ENCODE measurements around the gene RMDN2. TPM values are rescaled to one million over a fixed set of nuclear protein-coding genes. Genes with fewer than 3 reads are reported as not detected.
A peak's percentile ranks its signal among the peaks of the same experiment; 100 is the strongest.

Gene RMDN2
- total and polyA plus RNA-seq, 10 of the 15 experiments (the other 5 are each of a cell fraction or from before 2014, with no cell fraction given): 2.6 to 12.4 (median 9.2) TPM

DNA sequence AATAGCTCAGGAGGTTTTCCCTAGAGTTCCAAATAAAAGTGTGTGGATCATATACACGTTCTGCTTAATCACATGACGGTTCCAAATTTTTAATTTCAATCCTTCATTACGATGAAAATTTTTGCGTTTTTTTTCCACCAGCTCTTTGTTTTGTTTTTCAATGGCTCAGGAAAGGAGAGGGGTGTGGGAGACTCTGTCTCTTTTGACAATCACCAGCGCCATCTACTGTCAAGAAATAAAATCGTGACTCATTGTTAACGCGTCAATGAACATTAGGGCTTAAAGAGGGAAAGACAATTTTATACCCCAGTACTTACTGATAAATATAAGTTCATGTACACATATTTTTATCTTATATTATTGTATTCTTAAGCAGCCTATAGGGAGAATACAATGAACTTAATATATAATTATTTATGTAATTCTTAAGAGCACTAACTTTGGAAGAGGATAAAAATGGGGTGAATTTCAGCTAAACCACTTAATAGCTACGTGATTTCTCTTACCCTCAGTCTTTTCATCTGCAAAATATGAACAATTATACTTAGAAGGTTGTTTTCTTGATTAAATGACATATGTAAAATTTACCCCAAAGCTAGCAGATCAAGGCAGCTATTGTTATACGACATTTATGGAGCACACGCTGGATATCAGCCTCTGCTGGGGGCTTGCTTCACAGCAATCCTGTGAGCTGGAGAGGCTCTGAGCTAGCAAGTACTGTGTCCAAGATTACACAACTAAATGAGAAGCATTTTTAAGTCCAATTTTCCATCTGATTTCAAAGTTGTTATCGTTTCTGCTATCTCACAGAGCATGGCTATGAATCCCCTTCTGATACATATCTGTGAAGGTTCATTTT is 47.4 kb upstream of the RMDN2 start (continued):
- TF ChIP-seq, protein P1, sequence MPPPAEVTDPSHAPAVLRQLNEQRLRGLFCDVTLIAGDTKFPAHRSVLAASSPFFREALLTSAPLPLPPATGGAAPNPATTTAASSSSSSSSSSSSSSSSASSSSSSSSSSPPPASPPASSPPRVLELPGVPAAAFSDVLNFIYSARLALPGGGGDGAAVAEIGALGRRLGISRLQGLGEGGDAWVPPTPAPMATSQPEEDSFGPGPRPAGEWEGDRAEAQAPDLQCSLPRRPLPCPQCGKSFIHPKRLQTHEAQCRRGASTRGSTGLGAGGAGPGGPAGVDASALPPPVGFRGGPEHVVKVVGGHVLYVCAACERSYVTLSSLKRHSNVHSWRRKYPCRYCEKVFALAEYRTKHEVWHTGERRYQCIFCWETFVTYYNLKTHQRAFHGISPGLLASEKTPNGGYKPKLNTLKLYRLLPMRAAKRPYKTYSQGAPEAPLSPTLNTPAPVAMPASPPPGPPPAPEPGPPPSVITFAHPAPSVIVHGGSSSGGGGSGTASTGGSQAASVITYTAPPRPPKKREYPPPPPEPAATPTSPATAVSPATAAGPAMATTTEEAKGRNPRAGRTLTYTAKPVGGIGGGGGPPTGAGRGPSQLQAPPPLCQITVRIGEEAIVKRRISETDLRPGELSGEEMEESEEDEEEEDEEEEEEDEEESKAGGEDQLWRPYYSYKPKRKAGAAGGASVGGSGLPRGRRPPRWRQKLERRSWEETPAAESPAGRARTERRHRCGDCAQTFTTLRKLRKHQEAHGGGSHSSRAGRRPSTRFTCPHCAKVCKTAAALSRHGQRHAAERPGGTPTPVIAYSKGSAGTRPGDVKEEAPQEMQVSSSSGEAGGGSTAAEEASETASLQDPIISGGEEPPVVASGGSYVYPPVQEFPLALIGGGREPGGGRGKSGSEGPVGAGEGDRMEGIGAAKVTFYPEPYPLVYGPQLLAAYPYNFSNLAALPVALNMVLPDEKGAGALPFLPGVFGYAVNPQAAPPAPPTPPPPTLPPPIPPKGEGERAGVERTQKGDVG (CRISPR knock-in tag; IDR thresholded peaks at IDR 0.05): no peak
- TF ChIP-seq, protein P2, sequence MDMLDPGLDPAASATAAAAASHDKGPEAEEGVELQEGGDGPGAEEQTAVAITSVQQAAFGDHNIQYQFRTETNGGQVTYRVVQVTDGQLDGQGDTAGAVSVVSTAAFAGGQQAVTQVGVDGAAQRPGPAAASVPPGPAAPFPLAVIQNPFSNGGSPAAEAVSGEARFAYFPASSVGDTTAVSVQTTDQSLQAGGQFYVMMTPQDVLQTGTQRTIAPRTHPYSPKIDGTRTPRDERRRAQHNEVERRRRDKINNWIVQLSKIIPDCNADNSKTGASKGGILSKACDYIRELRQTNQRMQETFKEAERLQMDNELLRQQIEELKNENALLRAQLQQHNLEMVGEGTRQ (IDR thresholded peaks at IDR 0.05; ENCODE audit: borderline replicate concordance, low read depth, low read length): no peak
- TF ChIP-seq RELA (IDR thresholded peaks at IDR 0.05; ENCODE audit: borderline replicate concordance, partially characterized antibody): no peak
- no peak for TF ChIP-seq CEBPB (IDR thresholded peaks at IDR 0.05; ENCODE audit: borderline replicate concordance in 1 of 2, low read depth in 2 of 2, low read length in 2 of 2)
- no peak for TF ChIP-seq NR2F1 (conservative IDR thresholded peaks at IDR 0.05)
- TF ChIP-seq SMARCA5 (IDR thresholded peaks at IDR 0.05): no peak
- TF ChIP-seq, protein P3, sequence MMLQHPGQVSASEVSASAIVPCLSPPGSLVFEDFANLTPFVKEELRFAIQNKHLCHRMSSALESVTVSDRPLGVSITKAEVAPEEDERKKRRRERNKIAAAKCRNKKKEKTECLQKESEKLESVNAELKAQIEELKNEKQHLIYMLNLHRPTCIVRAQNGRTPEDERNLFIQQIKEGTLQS (IDR thresholded peaks at IDR 0.05; ENCODE audit: borderline replicate concordance, extremely low read depth, low read depth, low read length): no peak
- 0 out of 2 replicates have a peak, but pooled peaks have one; percentile 26 for TF ChIP-seq RUNX3 (IDR thresholded peaks at IDR 0.05; ENCODE audit: low read length)
- TF ChIP-seq WRNIP1 (IDR thresholded peaks at IDR 0.05; ENCODE audit: borderline replicate concordance, low read depth, low read length): no peak
- TF ChIP-seq, protein P4, sequence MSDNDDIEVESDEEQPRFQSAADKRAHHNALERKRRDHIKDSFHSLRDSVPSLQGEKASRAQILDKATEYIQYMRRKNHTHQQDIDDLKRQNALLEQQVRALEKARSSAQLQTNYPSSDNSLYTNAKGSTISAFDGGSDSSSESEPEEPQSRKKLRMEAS (IDR thresholded peaks at IDR 0.05; ENCODE audit: low read depth, low read length): no peak
- TF ChIP-seq, protein P5, sequence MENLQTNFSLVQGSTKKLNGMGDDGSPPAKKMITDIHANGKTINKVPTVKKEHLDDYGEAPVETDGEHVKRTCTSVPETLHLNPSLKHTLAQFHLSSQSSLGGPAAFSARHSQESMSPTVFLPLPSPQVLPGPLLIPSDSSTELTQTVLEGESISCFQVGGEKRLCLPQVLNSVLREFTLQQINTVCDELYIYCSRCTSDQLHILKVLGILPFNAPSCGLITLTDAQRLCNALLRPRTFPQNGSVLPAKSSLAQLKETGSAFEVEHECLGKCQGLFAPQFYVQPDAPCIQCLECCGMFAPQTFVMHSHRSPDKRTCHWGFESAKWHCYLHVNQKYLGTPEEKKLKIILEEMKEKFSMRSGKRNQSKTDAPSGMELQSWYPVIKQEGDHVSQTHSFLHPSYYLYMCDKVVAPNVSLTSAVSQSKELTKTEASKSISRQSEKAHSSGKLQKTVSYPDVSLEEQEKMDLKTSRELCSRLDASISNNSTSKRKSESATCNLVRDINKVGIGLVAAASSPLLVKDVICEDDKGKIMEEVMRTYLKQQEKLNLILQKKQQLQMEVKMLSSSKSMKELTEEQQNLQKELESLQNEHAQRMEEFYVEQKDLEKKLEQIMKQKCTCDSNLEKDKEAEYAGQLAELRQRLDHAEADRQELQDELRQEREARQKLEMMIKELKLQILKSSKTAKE (IDR thresholded peaks at IDR 0.05; ENCODE audit: low read depth, poor library complexity, severe bottlenecking): peak; percentile 46
- TF ChIP-seq BRCA1 (IDR thresholded peaks at IDR 0.05; ENCODE audit: low read depth, low read length): no peak
- TF ChIP-seq HCFC1 (IDR thresholded peaks at IDR 0.05; ENCODE audit: low read length): no peak
- no peak for TF ChIP-seq TCF3 (IDR thresholded peaks at IDR 0.05; ENCODE audit: borderline replicate concordance, insufficient read depth, low read depth, low read length)
- peak; percentile 70; the same call in 1 of the 2 replicates for TF ChIP-seq SMC3 (IDR thresholded peaks at IDR 0.05; ENCODE audit: borderline replicate concordance, low read length)
- TF ChIP-seq, protein P6, sequence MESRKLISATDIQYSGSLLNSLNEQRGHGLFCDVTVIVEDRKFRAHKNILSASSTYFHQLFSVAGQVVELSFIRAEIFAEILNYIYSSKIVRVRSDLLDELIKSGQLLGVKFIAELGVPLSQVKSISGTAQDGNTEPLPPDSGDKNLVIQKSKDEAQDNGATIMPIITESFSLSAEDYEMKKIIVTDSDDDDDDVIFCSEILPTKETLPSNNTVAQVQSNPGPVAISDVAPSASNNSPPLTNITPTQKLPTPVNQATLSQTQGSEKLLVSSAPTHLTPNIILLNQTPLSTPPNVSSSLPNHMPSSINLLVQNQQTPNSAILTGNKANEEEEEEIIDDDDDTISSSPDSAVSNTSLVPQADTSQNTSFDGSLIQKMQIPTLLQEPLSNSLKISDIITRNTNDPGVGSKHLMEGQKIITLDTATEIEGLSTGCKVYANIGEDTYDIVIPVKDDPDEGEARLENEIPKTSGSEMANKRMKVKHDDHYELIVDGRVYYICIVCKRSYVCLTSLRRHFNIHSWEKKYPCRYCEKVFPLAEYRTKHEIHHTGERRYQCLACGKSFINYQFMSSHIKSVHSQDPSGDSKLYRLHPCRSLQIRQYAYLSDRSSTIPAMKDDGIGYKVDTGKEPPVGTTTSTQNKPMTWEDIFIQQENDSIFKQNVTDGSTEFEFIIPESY (IDR thresholded peaks at IDR 0.05): no peak
- TF ChIP-seq EZH2 (IDR thresholded peaks at IDR 0.05; ENCODE audit: borderline replicate concordance, control insufficient read depth, low read depth, low read length): no peak
- TF ChIP-seq GATAD2B (conservative IDR thresholded peaks at IDR 0.05; ENCODE audit: low read depth): no peak
- TF ChIP-seq NR2C1 (IDR thresholded peaks at IDR 0.05): no peak
- TF ChIP-seq SREBF1 (IDR thresholded peaks at IDR 0.05; ENCODE audit: low read length): no peak
